Panc1 (cell line): ENCODE data around the gene FREM2. TPM values are rescaled to one million over a fixed set of nuclear protein-coding genes. Genes with fewer than 3 reads are reported as not detected.

Experiments used
- ATAC-seq: fragments of 200-7000 bp; cut with Tn5 transposase; 2 replicates; pipeline ENCODE4 v1.9.1; 2020; ENCODE audit warnings: mild to moderate bottlenecking, moderate library complexity
- BruUV-seq: library from RNA; stranded (reverse); fragments of 400-500 nt; replicated peaks from 2 replicates; lab custom pipeline; 2021; lab: Mats Ljungman, UMichigan
- CTCF ChIA-PET: fragments of 300-600 bp; sonication (Branson Sonifier 250); formaldehyde crosslinking; loops from one replicate; lab custom pipeline; 2022; ENCODE audit warnings: antibody characterized with exemption; lab: Charles Lee
- POLR2A ChIA-PET: fragments of 300-600 bp; sonication (Branson Sonifier 250); formaldehyde crosslinking; loops from one replicate; lab custom pipeline; 2022; ENCODE audit warnings: antibody characterized with exemption; lab: Charles Lee
- DNase-seq: peaks from one replicate; pipeline ENCODE4 v3.0.0-alpha.2; 2010; ENCODE audit warnings: low read depth, low spot score
- H3K27ac ChIP-seq: 2 replicates; pipeline ENCODE4 v1.5.1; 2011; ENCODE audit warnings: mild to moderate bottlenecking, low read length, inconsistent platforms
- H3K27me3 ChIP-seq: fragments of 200-500 bp; sonication (Bioruptor generic); 2 replicates; pipeline ENCODE4 v1.6.0; 2014; ENCODE audit warnings: low read length, inconsistent platforms; ENCODE audit not compliant: control insufficient read depth, insufficient read depth
- H3K36me3 ChIP-seq: fragments of 200-500 bp; sonication (Bioruptor generic); 2 replicates; pipeline ENCODE4 v1.5.1; 2014; ENCODE audit warnings: inconsistent platforms, mild to moderate bottlenecking, low read length, moderate library complexity; ENCODE audit not compliant: control insufficient read depth, insufficient read depth
- H3K4me1 ChIP-seq: 2 replicates; pipeline ENCODE4 v1.5.1; 2011; ENCODE audit warnings: inconsistent platforms, mild to moderate bottlenecking, low read length, moderate library complexity; ENCODE audit not compliant: control insufficient read depth, insufficient read depth
- H3K4me3 ChIP-seq, 2 experiments: 2 replicates each; pipeline ENCODE4 v1.5.1; 2011 to 2012; ENCODE audit warnings: low read depth in 2 of 2, low read length in 2 of 2, mild to moderate bottlenecking in 2 of 2, inconsistent platforms in 1 of 2, moderate library complexity in 1 of 2
- H3K9me3 ChIP-seq: fragments of 200-500 bp; sonication (Bioruptor generic); 2 replicates; pipeline ENCODE4 v1.5.1; 2014; ENCODE audit warnings: low read depth, mild to moderate bottlenecking, inconsistent platforms, low read length, moderate library complexity; ENCODE audit not compliant: control insufficient read depth, insufficient read depth
- CTCF ChIP-seq: fragments of 450-650 bp; IDR thresholded peaks from 2 replicates; pipeline ENCODE4 v1.5.1; 2017; ENCODE audit warnings: mild to moderate bottlenecking
- POLR2AphosphoS5 ChIP-seq: IDR thresholded peaks from 2 replicates; pipeline ENCODE4 v1.6.1; 2012; ENCODE audit warnings: mild to moderate bottlenecking, low read depth, low read length, moderate library complexity
- REST ChIP-seq, 2 experiments: IDR thresholded peaks; 2 replicates each; pipeline ENCODE4 v1.6.1; 2011 to 2012; ENCODE audit warnings: low read depth in 2 of 2, control low read depth in 1 of 2, low read length in 1 of 2, mild to moderate bottlenecking in 1 of 2, moderate library complexity in 1 of 2; ENCODE audit not compliant: insufficient read depth in 1 of 2
- SIN3A ChIP-seq: IDR thresholded peaks from 2 replicates; pipeline ENCODE4 v1.6.1; 2012; ENCODE audit warnings: low read depth, mild to moderate bottlenecking, low read length, moderate library complexity, borderline replicate concordance; ENCODE audit not compliant: insufficient read depth
- TCF7L2 ChIP-seq: IDR thresholded peaks from 2 replicates; pipeline ENCODE4 v1.6.1; 2011; ENCODE audit warnings: mild to moderate bottlenecking, low read depth, low read length, inconsistent platforms
- in situ Hi-C: cut with HindIII; loops from 2 replicates; pipeline ENCODE4 v1.10.0; 2016; ENCODE audit warnings: low sequenced_read_pairs, low pct_unique_long_range_greater_than_20kb
- intact Hi-C: fragments of 100-400 bp; cut with micrococcal nuclease; formaldehyde crosslinking; loops from one replicate; pipeline ENCODE4 v1.10.0; 2022; ENCODE audit not compliant: unreplicated experiment
- total RNA-seq: library from RNA; stranded (reverse); gene quantifications from one replicate; pipeline ENCODE4 v1.2.1, GENCODE V29; 2021; ENCODE audit not compliant: unreplicated experiment

Gene FREM2
- total RNA-seq, 1 experiment from 2014 or later = 0.15 TPM

GRCh38 chr13:38656699-38657098 lies 30.2 kb upstream of the FREM2 start:
- ATAC-seq = no peak
- no peak for TF ChIP-seq SIN3A
- no peak for TF ChIP-seq POLR2AphosphoS5
- no peak for TF ChIP-seq TCF7L2
- TF ChIP-seq REST (IDR thresholded peaks at IDR 0.05; ENCODE audit: insufficient read depth in 1 of 2, low read depth in 2 of 2, low read length in 1 of 2) = no peak
- TF ChIP-seq CTCF = no peak
- H3K27ac ChIP-seq = no peak overlapping the region
- no peaks in the 10 kb centered on the region for H3K36me3 ChIP-seq
- in situ Hi-C loops (no loop called here), intact Hi-C loops (no loop called here)
- H3K4me3 ChIP-seq = no peak overlapping the region
- no peaks in the 10 kb centered on the region for H3K9me3 ChIP-seq
- no peak for DNase-seq
- BruUV-seq = no TSS peak
- ChIA-PET CTCF (no interaction called here), POLR2A (no interaction called here)
- no peaks in the 10 kb centered on the region for H3K27me3 ChIP-seq
- H3K4me1 ChIP-seq = no peaks in the 10 kb centered on the region

GRCh38 chr13:38657191-38657590 lies 29.7 kb upstream of the FREM2 start:
- Histone ChIP-seq H3K27ac (no peak overlapping the region), H3K4me3 (no peak overlapping the region), H3K27me3 (no peaks in the 10 kb centered on the region), H3K9me3 (no peaks in the 10 kb centered on the region), H3K4me1 (no peaks in the 10 kb centered on the region), H3K36me3 (no peaks in the 10 kb centered on the region)
- ATAC-seq (no peak), DNase-seq (no peak)
- ChIA-PET POLR2A (no interaction called here), CTCF (no interaction called here)
- intact Hi-C loops (no loop called here), in situ Hi-C loops (no loop called here)
- TF ChIP-seq CTCF = no peak
- TF ChIP-seq POLR2AphosphoS5 = no peak
- no peak for TF ChIP-seq REST (IDR thresholded peaks at IDR 0.05; ENCODE audit: insufficient read depth in 1 of 2, low read depth in 2 of 2, low read length in 1 of 2)
- TF ChIP-seq SIN3A = no peak
- no peak for TF ChIP-seq TCF7L2
- BruUV-seq = no TSS peak
